ENCODE data around the gene ZNF740.

Gene ZNF740

DNA sequence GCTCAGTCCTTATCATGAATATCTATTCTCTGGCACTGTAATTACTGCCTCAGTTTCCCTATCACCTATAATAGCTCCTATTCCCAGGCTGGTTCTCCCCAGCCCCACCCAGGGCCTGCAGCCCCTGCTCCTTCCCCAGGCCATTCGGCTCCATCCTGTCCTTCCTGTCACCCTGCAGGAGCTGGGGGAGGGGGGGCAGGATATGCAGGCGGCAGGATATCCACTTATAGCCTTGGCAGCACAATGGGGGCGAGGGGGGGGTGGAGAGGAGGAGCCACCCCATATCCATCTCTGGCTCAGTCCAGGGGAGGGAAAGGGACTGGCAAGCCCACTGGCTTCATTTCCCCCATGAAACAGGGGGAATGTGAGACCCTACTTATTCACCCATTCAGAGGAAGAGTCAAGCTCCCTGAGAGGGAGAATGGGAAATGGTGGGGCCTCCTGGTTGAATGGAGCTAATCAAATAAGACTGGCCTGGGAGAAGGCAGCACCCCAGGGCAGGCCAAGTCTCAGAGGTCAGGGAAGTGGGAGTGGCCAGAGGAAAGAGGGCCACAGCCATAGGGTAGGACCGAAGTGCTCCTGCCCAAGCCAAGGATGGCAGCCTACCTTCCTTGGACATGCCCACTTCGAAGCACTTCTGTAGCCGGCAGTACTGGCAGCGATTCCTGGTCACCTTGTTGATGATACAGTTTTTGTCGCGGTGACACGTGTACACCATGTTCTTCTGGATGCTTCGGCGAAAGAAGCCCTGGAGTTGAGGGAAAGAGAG, 34.3 kb downstream of the ZNF740 start:
- peak; percentile 11 for DNase-seq

GRCh38 chr12:53215497-53215896, 35.0 kb downstream of the ZNF740 start:
- DNase-seq = no peak

DNA sequence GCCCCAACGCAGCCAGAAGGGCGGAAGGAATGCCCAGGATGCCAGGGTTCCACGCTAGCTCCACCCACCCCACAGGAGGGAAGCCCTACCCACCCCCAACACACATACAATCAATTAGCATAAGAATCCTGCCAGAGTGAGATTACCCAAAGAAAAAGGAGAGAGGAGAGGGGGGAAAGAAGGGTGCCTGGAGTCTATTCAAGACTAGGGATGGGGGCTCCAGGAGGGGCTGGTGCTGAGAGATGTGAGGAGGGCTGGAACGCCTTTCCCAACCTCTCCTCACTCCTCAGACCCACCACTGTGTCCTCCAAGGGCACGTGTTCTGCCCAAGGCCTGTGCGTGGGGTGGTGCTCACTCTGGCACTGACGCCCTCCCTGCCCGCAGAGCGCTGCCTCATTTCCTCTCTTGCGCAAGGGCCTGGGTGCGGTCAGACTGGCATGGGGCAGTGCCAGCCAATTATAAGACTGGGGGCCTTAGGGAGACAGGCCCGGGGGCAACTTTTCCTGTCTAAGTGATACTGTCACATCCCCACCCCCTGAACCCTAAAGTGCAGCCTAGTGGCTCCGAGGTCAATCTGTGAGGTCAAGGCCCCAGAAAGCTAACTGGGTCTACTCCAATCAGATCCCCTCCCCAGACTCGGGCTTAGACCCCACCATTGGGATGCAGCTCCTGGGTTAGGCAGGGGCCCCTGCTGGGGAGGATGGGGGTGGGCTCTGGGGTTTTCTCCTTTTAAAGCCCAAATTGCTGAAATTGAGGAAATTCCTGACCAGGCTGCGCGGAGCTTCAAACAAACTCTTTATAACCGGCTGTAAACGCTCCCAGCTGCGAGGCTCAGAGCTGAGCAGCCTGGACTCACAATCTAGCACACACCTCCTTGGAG, 36.8 kb downstream of the ZNF740 start:
- peak; percentile 60 for DNase-seq

DNA sequence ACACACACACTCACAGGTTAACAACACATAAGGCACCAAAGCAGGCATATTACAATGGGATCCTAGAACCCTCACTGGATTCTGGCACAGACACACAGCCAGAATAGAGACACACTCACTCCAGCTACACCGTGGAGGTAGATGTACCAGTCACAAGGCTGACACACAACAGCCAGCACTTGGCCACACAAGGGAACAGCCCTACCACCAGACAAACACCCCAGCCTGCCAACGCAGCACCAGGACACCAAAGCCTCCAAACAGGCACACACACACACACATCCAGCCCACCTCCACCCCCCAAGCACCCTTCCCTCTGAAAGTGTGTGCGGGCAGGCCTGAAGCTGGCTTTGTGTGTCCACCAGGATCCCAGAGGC, 37.4 kb downstream of the ZNF740 start:
- peak; percentile 36 for DNase-seq

GRCh38 chr12:53218551-53219291, 38.2 kb downstream of the ZNF740 start:
- DNase-seq = no peak

- peak; percentile 66 for DNase-seq
Observed at GRCh38 chr12:53219292-53219955, 38.9 kb downstream of the ZNF740 start.

DNA sequence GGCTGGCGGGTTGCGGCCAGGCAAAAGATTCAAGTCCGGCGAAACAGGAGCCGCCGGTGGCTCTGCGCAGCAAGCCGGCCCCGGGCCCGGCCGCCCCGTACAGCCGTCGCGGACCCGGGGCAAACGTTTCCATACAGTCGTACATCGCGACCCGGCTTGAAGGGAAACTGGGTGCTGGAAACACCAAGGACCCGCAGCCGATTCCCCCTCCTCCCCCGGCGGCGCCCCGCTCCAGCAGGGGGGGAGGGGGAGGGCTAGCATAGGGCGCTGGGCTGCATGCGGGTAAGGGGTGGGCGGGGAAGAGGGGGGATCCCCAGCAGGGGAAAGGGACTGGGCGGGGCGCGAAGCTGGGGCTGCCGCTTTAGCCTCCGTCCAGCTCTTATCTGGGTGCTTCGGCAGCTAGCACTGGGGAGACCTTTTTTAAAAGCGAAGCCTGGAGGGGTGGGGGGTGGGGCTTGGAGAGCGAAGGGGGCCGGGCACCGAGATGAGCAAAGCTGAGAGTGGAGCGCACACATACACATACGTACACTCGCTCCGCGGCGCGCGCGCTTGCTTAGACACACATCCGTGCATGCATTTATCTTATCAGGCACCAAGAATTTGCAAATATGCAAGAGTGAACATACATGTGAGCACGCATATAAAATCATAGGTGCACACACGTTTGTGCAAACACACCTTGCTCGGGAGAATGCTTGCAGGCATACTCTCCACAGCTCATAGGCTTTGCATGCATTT, 39.6 kb downstream of the ZNF740 start:
- peak; percentile 90 for DNase-seq

DNA sequence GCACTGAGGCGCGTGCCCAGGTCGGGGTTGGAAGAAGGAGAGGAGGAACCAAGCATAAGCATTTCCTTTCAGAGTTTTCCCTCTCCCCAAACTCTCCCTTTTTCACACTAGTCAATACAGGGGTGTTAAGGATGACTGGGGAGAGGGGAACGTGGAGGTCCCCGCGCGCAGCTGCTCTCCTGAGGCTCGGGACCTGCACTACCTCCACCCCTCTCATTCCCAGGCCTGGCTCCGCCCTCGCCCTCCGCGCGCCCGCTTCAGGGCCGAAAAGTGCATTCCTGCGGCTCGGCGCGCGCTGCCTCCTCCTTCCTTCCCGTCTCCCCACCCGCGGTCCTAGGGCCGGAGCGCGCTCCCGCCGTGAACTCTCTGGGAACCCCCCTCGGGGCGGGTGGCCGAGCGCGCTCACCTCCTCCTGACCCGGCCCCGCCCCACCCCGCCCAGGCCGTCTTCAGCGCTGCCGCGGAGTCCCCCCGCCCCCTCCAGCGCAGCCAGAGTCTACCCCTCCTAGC, 40.2 kb downstream of the ZNF740 start:
- DNase-seq = peak; percentile 86

- peak; percentile 55 for DNase-seq
Observed at GRCh38 chr12:53221203-53222080, 40.9 kb downstream of the ZNF740 start.

GRCh38 chr12:53222170-53222721, 41.7 kb downstream of the ZNF740 start:
- DNase-seq = no peak

- peak; percentile 1 for DNase-seq
Observed at GRCh38 chr12:53222806-53223261, 42.3 kb downstream of the ZNF740 start.

GRCh38 chr12:53223389-53224060, 43.0 kb downstream of the ZNF740 start:
- peak; percentile 69 for DNase-seq

- DNase-seq = peak; percentile 40
Observed at GRCh38 chr12:53224061-53224896, 43.8 kb downstream of the ZNF740 start.

DNA sequence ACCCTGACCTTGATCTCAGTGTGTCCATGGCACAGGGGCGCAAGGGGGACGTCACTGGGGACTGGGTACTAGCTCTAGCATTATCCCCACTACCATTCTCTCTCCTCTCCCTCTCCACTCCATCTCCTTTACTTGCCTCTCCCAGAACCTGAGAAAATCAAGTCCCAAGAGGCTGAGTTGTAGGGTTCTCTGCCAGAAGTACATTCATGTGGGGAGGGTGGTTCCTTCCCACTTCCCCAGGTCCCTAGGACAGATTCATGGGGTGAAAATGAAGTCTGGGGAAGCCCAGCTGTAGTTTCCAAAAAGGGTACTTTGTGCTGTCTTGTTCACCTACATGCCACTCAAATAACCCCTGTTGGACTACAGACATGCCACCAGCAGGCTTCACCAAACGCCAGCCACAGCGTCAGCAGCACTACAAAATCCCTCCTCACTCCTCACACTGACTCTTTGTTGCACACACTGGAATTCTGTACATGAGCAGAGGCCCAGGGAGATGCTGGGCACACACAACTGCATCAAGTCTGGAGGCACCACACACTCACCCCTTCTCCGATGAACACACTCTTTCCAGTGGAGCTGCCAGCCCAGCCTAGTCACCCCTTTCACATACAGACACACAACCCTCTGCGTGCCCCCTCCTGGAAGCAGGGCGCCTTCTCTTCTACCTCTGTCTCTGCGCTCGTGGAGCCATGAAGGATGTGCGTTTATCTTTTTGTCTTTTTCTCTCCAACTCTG, 44.5 kb downstream of the ZNF740 start:
- DNase-seq = no peak

DNA sequence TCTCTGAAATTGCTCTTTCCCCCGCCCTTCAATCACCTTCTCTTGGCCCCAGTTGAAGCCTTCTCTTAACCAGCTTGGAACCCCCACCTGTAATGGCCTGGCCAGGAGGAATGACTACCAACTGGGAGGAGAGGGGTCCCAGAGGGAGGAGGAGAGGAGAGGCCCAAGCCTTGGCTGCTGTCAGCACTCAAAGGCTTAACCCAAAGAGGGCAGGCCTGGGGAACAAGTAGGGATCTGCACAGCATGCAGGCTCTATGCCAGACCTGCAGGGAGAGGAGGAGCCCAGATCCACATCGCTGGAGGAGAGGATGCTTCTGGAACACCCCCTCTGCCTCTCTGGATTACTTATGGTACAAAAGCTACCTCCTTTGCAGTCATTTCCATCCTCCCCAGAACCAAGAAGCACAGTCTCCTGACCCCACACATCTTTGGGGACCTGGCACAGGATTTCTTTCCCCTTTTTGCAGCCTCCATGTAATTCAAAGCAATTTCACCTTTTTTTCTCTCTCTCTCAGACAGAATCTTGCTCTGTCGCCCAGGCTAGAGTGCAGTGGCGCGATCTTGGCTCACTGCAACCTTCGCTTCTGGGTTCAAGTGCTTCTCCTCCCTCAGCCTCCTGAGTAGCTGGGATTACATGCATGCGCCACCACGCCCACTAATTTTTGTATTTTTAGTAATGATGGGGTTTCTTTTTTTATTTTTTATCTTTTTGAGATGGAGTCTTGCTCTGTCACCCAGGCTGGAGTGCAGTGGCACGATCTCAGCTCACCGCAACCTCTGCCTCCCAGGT, 45.3 kb downstream of the ZNF740 start:
- DNase-seq = no peak

GRCh38 chr12:53226815-53227214, 46.3 kb downstream of the ZNF740 start:
- no peak for DNase-seq

- no peak for DNase-seq
Observed at GRCh38 chr12:53227341-53227740, 46.8 kb downstream of the ZNF740 start.

All from CD4-positive, alpha-beta T cell treated with Interleukin-17A for 4 hours (primary cell).